Suprapubic skin (tissue), 4 donors: Measurements from ENCODE around the gene CDCA7L.

Experiments used
- CTCF ChIP-seq, 2 donors: fragments of 200-600 bp in 1 of 2; fragments of 450-650 bp in 1 of 2; sonication (generic) in 1 of 2; IDR thresholded peaks; one replicate each; pipeline ENCODE4 v1.5.1; 2016 to 2019; ENCODE audit warnings: antibody characterized with exemption in 2 of 2, mild to moderate bottlenecking in 1 of 2, moderate library complexity in 1 of 2
- POLR2A ChIP-seq, 2 donors: fragments of 450-650 bp; IDR thresholded peaks; one replicate each; pipeline ENCODE4 v1.6.1; 2017; ENCODE audit warnings: antibody characterized with exemption in 2 of 2, mild to moderate bottlenecking in 2 of 2, moderate library complexity in 2 of 2
- POLR2AphosphoS5 ChIP-seq, 3 donors: sonication (generic); formaldehyde crosslinking; IDR thresholded peaks; one replicate each; pipeline ENCODE4 v1.6.1; 2017; ENCODE audit warnings: antibody characterized with exemption in 3 of 3

DNA sequence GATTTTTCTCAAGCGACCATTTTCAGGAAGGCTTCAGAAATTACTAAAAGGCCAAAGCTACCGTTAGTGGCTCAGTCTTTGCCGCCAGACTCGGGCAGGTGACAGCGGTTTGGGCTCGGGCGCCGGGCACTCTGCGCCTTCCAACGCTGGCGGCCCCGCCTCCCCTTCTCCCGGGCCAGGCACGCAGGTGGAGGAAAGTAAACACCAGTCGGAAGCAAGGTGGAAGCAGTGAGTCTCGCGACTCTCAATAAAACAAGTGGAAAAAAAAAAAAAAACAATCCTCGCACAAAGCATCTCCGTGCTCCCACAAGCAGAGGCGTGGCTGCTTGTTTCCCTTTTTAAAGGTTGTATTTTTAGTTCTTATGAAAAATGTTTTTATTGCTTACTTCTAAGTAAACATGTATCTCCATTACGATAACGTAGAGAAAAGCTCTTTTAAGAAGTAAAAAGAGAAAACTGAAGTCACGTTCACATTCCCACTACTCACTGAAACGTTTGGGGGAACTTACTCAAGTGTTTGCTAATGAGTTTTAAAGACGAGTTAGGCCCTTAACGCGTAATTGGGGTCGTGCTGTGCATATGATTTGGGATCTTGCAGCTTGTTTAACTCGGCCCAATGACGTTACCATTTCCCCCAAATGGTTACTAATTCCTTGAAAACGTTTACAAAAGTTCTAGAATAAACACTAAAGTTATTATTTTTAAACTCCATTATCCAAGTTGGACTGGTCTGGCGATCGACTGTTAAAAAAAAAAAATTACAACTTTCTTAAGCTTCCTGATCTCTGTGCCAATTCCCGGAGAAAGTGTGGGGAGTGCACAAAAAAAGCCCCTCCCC lies 864 bp downstream of the CDCA7L start:
- no peak for TF ChIP-seq POLR2A (IDR thresholded peaks at IDR 0.05)
- no peak for TF ChIP-seq POLR2AphosphoS5 (IDR thresholded peaks at IDR 0.05)
- no peak for TF ChIP-seq CTCF (IDR thresholded peaks at IDR 0.05)
